GM12874 (cell line): Measurements from ENCODE around the gene PTGIS.

Experiments
- TF ChIP-seq, protein P1 (sequence below): IDR thresholded peaks from 2 replicates; pipeline ENCODE4 v1.5.1; 2011; ENCODE audit warnings: low read depth, mild to moderate bottlenecking, control low read depth, low read length, moderate library complexity; ENCODE audit not compliant: insufficient read depth

PTGIS gene

DNA sequence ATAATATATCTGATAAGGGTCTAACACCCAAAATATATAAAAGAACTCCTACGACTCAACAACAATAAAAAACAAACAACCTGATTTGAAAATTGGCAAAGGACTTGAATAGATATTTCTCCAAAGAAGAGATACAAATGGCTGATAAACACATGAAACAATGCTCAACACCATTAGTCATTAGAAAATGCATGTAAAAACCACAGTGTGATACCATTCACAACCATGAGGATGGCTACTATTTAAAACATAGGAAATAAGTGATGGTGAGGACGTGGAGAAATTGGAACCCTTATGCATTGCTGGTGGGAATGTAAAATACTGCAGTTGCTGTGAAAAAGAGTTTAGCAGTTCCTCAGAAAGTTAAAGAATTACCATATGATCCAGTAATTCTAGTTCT is 41.4 kb downstream of the PTGIS start:
- TF ChIP-seq, protein P1, sequence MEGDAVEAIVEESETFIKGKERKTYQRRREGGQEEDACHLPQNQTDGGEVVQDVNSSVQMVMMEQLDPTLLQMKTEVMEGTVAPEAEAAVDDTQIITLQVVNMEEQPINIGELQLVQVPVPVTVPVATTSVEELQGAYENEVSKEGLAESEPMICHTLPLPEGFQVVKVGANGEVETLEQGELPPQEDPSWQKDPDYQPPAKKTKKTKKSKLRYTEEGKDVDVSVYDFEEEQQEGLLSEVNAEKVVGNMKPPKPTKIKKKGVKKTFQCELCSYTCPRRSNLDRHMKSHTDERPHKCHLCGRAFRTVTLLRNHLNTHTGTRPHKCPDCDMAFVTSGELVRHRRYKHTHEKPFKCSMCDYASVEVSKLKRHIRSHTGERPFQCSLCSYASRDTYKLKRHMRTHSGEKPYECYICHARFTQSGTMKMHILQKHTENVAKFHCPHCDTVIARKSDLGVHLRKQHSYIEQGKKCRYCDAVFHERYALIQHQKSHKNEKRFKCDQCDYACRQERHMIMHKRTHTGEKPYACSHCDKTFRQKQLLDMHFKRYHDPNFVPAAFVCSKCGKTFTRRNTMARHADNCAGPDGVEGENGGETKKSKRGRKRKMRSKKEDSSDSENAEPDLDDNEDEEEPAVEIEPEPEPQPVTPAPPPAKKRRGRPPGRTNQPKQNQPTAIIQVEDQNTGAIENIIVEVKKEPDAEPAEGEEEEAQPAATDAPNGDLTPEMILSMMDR = no peak

DNA sequence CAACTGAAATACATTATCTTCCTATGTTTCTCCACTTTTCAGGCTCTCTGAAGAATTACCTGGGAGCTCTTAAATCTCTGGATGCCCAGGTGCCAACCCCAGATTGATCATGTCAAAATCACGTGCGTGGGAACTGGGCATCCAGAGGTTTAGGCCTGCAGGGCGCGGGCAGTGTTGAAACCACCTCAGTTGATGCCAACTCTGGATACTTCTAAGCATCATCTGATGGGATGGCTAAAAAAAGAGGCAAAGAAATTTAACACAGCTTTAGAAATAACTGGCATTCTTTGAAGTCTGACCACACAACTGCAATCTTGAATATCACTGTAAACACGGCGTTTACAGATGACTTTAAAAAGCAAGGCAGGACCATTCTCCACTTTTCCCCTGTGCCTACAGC is 41.9 kb downstream of the PTGIS start:
- TF ChIP-seq, protein P1 = no peak

DNA sequence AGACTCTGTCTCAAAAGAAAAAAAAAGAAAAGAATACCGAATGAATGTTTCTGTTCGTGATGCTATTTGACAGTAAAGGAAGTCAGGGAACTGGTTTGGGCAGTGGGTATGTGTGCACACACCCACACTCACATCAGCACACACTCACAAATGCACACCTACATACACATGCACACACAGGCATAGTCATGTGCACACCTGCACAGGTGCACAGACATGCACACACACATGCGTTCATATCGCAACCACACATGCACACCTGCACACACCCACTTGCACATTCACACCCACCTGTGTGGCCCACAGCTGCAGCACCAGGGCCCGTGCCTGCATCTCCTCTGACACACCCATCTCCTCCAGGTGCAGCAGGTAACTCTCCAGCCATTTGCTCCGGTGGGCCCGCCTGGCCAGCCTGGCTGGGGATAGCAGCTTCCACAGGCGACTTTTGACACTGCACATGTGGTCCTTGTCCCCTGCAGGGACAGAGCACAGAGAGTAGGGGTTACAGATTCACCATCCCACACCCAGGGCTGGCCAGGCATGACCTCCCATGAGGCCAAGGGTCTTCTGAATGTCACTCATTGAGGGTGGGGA is 44.1 kb downstream of the PTGIS start:
- TF ChIP-seq, protein P1 = no peak

DNA sequence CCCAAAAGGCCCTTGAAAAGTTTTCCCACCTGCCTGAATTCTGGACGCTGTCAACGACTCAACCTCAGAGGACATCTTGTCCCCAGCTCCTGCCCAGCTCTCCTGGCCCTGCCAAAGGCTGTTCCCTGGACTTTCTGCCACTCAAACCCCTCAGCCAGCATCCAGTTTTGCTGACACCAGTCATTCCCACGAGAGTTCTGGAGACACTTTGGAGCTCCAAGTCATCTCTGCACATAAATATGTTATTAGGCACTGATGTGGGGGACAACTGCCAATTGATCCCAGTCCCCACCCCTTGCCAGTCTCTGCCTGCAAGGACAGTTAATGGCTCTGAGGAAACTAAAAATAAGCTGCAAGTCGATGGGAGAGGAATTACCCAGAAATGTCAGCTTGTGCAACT is 46.6 kb downstream of the PTGIS start:
- TF ChIP-seq, protein P1 = no peak

DNA sequence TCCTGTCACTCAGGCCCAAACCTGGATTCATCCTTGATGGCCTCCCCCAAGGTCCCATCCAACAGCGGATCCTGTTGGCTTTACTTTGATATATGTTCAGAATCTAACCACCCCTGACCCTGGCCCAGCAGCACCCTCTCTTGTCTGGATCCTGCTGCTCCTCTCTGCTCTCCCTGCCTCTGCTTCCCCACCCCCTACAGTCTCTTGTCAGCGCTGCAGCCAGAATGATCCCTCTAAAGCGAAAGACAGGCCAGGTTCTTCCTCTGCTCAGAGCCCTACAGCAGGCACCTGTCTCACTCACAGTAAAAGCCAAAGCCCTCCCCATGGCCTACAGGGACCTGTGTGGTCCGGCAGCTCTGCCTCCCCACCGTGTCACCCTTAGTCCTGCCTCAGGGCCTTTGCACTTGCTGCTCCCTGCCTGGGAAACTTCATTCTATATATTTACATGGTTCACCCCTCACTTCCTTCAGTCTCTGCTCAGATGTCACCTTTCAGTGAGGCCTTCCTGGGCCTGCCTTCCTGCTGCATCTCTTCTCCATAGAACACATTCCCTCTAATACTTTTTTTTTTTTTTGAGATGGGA is 48.1 kb downstream of the PTGIS start:
- TF ChIP-seq, protein P1 = no peak

DNA sequence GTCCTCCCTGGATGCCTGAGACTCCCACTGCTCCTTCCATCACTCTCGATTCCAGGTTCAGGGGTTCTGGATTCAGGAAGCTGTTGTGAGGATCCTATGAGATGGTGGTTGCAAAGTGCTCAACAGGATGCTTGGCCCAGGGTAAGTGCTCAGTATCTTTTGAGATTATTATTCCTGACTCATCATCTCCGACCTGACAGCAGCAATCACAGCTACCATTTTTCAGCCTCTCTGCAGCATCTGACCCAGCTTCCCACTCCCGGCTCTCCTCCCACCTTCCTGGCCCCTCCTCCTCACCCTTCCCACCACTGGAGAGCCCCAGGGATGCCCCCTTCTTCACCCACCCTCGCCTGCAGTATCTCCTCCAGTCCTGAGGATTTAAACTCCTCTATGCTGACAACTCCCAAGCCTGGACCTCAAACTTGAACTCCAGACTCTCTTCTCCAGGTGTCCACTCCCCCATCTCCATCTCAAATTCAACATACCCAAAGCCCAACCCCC is 48.7 kb downstream of the PTGIS start:
- TF ChIP-seq, protein P1 = no peak

DNA sequence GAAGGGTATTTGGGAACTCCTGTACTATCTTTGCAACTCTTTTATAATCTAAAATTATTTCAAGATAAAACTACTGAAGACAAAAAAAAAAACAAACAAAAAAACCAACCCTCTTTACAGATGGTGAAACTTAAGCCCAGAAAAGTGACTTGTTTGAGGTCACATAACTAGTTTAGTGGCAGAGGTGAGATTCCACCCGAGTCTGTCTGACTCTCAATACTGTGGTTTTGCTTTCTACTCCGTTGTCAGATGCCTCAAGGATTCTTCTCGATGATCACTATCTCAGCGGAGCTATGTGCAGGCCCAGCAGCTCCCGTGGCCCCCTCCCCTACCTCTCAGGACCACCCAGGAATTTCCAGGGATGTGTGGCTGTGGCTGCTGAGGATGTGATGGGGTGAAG is 49.4 kb downstream of the PTGIS start:
- TF ChIP-seq, protein P1 = no peak
